Chondrocyte (in vitro differentiated cells): ENCODE measurements around the gene SLC8A1. TPM values are rescaled to one million over a fixed set of nuclear protein-coding genes. Genes with fewer than 3 reads are reported as not detected.

Source experiments
- DNase-seq: peaks from one replicate; pipeline ENCODE4 v3.0.0; 2021; ENCODE audit warnings: mixed read lengths, low spot score
- H3K27ac Mint-ChIP-seq: one replicate; pipeline ENCODE4 v1.8.0; 2021; ENCODE audit warnings: mild to moderate bottlenecking, moderate library complexity, mixed read lengths; ENCODE audit not compliant: unreplicated experiment
- H3K27me3 Mint-ChIP-seq: 2 replicates; pipeline ENCODE4 v1.8.0; 2021; ENCODE audit warnings: low read depth, mixed read lengths
- H3K36me3 Mint-ChIP-seq: 2 replicates; pipeline ENCODE4 v1.8.0; 2021; ENCODE audit warnings: low read depth, mixed read lengths
- H3K4me1 Mint-ChIP-seq: 2 replicates; pipeline ENCODE4 v1.8.0; 2021; ENCODE audit warnings: low read depth, mild to moderate bottlenecking, mixed read lengths
- H3K4me3 Mint-ChIP-seq: one replicate; pipeline ENCODE4 v1.8.0; 2021; ENCODE audit warnings: mild to moderate bottlenecking, moderate library complexity, mixed read lengths; ENCODE audit not compliant: unreplicated experiment
- H3K9me3 Mint-ChIP-seq: 2 replicates; pipeline ENCODE4 v1.8.0; 2021; ENCODE audit warnings: low read depth, mixed read lengths
- CTCF ChIP-seq: fragments of 200-600 bp; sonication (generic); IDR thresholded peaks from 2 replicates; pipeline ENCODE4 v1.5.0; 2021; ENCODE audit warnings: antibody characterized with exemption, mild to moderate bottlenecking, moderate library complexity
- total RNA-seq: library from RNA; stranded (reverse); gene quantifications from 3 replicates; pipeline ENCODE4 v1.2.1, GENCODE V29; 2021

The SLC8A1 gene
- total RNA-seq, 1 donor from 2014 or later: 53.7 TPM

DNA sequence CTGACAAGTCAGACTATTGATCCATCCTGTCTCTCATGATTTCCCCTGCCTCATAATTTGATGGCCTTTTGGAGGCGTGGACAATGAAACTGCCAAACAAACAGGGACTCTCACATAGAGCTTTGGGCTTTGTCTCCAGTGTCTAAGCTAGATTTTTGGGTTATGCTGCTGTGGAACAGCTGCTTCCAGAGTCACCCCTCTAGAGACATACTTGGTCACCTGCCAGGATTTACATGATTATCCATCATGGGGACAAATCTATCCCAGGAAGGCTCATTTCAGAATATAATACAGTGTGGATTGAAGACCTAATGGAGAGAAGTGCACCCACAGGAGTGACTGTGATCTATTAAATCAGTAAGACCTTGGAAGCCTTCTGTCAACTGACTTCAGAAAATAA, 159.6 kb downstream of the SLC8A1 start:
- Mint-ChIP-seq H3K4me1 (peaks cover 22% of the 10 kb centered on the region), H3K27me3 (no peaks in the 10 kb centered on the region), H3K9me3 (no peaks in the 10 kb centered on the region), H3K4me3 (no peak overlapping the region), H3K36me3 (no peaks in the 10 kb centered on the region), H3K27ac (no peak overlapping the region)
- no peak for TF ChIP-seq CTCF
- no peak for DNase-seq

GRCh38 chr2:40289771-40290404, 162.0 kb downstream of the SLC8A1 start:
- no peak overlapping the region for H3K27ac Mint-ChIP-seq
- H3K4me1 Mint-ChIP-seq: peaks cover 34% of the 10 kb centered on the region
- no peaks in the 10 kb centered on the region for H3K27me3 Mint-ChIP-seq
- H3K9me3 Mint-ChIP-seq: no peaks in the 10 kb centered on the region
- TF ChIP-seq CTCF: no peak
- H3K36me3 Mint-ChIP-seq: no peaks in the 10 kb centered on the region
- no peak for DNase-seq
- no peak overlapping the region for H3K4me3 Mint-ChIP-seq

- TF ChIP-seq CTCF: no peak
- Mint-ChIP-seq H3K27me3 (no peaks in the 10 kb centered on the region), H3K4me3 (no peak overlapping the region), H3K36me3 (no peaks in the 10 kb centered on the region), H3K4me1 (peaks cover 50% of the 10 kb centered on the region), H3K9me3 (no peaks in the 10 kb centered on the region), H3K27ac (no peak overlapping the region)
- no peak for DNase-seq
These were observed 164.1 kb downstream of the SLC8A1 start for GRCh38 chr2:40287773-40288172.

DNA sequence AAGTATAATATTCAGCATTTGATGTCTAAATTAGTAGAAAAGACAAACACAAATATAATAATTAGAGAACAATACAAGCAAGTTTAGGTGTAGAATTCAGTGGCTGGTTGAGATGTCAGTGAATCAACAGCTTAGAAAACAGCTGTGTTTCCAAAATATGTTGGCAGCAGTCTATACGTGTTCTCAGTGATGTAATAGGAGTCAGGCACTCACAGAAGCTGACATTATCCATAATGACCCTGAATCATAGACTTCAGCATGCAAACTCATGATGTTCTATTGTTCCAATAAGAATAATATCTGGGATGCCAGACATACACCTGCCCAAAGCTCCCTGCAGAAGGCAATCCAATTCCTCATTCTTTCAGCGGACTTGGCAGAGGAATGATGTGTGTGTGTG, 164.7 kb downstream of the SLC8A1 start:
- DNase-seq: no peak
- Mint-ChIP-seq H3K36me3 (no peaks in the 10 kb centered on the region), H3K4me3 (no peak overlapping the region), H3K27ac (no peak overlapping the region), H3K4me1 (peaks cover 51% of the 10 kb centered on the region), H3K9me3 (no peaks in the 10 kb centered on the region), H3K27me3 (no peaks in the 10 kb centered on the region)
- TF ChIP-seq CTCF: no peak

DNA sequence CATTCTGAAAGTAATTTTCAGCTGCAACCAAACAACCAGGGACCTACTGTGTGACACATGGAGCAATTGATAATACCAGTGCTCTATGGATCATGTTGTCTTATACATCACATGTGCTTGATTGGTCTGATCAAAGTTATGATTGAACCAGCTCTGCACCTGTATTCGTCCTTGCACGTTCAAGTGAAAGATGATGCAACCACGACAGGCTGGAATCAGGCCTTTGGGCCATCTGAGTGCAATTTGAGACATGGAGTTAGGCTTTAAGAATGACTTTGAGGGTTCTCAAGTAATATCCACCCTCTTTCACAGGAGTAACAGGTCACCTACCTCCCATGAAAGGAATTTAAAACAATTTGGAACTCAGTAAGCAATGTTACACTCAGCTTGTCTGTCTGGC, 165.2 kb downstream of the SLC8A1 start:
- Mint-ChIP-seq H3K4me3 (no peak overlapping the region), H3K4me1 (peaks cover 52% of the 10 kb centered on the region), H3K27ac (no peak overlapping the region), H3K36me3 (no peaks in the 10 kb centered on the region), H3K27me3 (no peaks in the 10 kb centered on the region), H3K9me3 (no peaks in the 10 kb centered on the region)
- no peak for DNase-seq
- TF ChIP-seq CTCF: no peak
